Dermis blood vessel endothelial cell (primary cell): ENCODE results near the gene PKIG. TPM values are rescaled to one million over a fixed set of nuclear protein-coding genes. Genes with fewer than 3 reads are reported as not detected.

Source experiments
- DNase-seq: peaks from one replicate; pipeline ENCODE4 v3.0.0; 2010
- total RNA-seq: library from RNA; depleted of rRNA; stranded (reverse); fragments of >200 nt; gene quantifications from 2 replicates; pipeline ENCODE4 v1.2.3, GENCODE V29; 2014

The PKIG gene
- total RNA-seq, 1 donor from 2014 or later = 275 TPM

- DNase-seq = peak; percentile 46
These were observed 15.1 kb downstream of the PKIG start for GRCh38 chr20:44597516-44597915.

- peak; percentile 38 for DNase-seq
These were observed 15.6 kb downstream of the PKIG start for GRCh38 chr20:44597930-44598329.

- peak; percentile 77 for DNase-seq
These were observed 16.3 kb downstream of the PKIG start for GRCh38 chr20:44598423-44599305.

GRCh38 chr20:44599715-44600114 lies 17.3 kb downstream of the PKIG start:
- DNase-seq = no peak

- no peak for DNase-seq
These were observed 17.9 kb downstream of the PKIG start for GRCh38 chr20:44600301-44600700.

- peak; percentile 39 for DNase-seq
These were observed 18.4 kb downstream of the PKIG start for GRCh38 chr20:44600758-44601201.

- no peak for DNase-seq
These were observed 18.9 kb downstream of the PKIG start for GRCh38 chr20:44601236-44601671.

- DNase-seq = peak; percentile 83
These were observed 19.4 kb downstream of the PKIG start for GRCh38 chr20:44601801-44602204.

GRCh38 chr20:44603327-44603726 lies 20.9 kb downstream of the PKIG start:
- no peak for DNase-seq

- no peak for DNase-seq
These were observed 24.5 kb downstream of the PKIG start for GRCh38 chr20:44606725-44607441.

- no peak for DNase-seq
These were observed 26.7 kb downstream of the PKIG start for GRCh38 chr20:44609006-44609515.

GRCh38 chr20:44609516-44610312 lies 27.3 kb downstream of the PKIG start:
- DNase-seq = peak; percentile 96

GRCh38 chr20:44610313-44610962 lies 28.1 kb downstream of the PKIG start:
- no peak for DNase-seq

GRCh38 chr20:44613575-44613974 lies 31.2 kb downstream of the PKIG start:
- DNase-seq = no peak

GRCh38 chr20:44614525-44614924 lies 32.1 kb downstream of the PKIG start:
- no peak for DNase-seq

- peak; percentile 86 for DNase-seq
These were observed 32.9 kb downstream of the PKIG start for GRCh38 chr20:44615169-44615791.

GRCh38 chr20:44615876-44616603 lies 33.7 kb downstream of the PKIG start:
- DNase-seq = no peak

GRCh38 chr20:44616604-44616964 lies 34.2 kb downstream of the PKIG start:
- DNase-seq = no peak

GRCh38 chr20:44618318-44618731 lies 35.9 kb downstream of the PKIG start:
- DNase-seq = no peak

GRCh38 chr20:44619294-44619693 lies 36.9 kb downstream of the PKIG start:
- DNase-seq = no peak

- no peak for DNase-seq
These were observed 37.7 kb downstream of the PKIG start for GRCh38 chr20:44620030-44620429.
